Measurements from ENCODE around the gene MYO1E. TPM values are rescaled to one million over a fixed set of nuclear protein-coding genes. Genes with fewer than 3 reads are reported as not detected.

The MYO1E gene
- total and polyA plus RNA-seq, 2 of the 8 experiments (the other 6 are each of a cell fraction or from before 2014, with no cell fraction given) = 19.6 to 142 TPM

DNA sequence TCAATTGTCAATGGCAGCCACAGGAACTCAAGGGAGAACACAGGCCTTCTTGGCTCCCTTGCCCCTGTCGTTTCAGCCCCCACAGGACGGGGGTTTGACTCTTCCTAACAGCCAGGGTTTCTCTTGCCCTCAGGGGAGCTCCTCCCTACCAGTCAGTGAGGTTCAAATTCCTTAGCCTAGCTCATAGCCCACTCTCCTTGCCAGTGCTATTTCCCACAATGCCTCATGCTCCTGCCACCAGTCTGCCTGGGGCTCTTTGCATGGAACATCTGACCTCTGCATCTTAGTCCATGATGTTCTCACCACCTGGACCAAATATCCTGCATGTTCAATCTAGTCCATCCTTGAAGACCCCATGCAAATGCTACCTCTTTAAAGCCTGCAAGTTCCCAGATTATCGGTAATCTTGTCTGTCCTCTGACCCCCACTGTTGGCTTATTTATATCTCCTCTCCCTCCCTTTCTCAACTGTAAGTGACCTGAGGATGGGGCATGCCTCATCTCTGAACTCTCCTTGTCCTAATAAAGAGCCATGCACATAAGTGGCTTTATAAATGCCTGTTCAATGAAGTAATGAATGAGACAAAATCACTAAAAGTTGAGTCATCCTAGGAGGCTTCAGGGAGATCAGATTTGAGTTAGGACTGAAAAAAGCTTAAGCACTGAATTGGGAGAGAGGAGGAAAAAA, 78.0 kb downstream of the MYO1E start (continued):
- no peak for TF ChIP-seq ZNF274 (IDR thresholded peaks at IDR 0.05; ENCODE audit: borderline replicate concordance, extremely low read depth, low read length)
- TF ChIP-seq JUND (IDR thresholded peaks at IDR 0.05; ENCODE audit: low read length) = no peak
- no peak for TF ChIP-seq SIX5 (IDR thresholded peaks at IDR 0.05; ENCODE audit: low read depth, low read length)
- TF ChIP-seq CHD2 (IDR thresholded peaks at IDR 0.05; ENCODE audit: low read length) = no peak
- no peak for TF ChIP-seq PHF8 (conservative IDR thresholded peaks at IDR 0.05; ENCODE audit: low read depth, low read length)
- TF ChIP-seq TBP (IDR thresholded peaks at IDR 0.05; ENCODE audit: low read depth, low read length) = no peak
- no peak for TF ChIP-seq SUZ12 (IDR thresholded peaks at IDR 0.05; ENCODE audit: low read length)
- no peak for TF ChIP-seq TCF12 (IDR thresholded peaks at IDR 0.05; ENCODE audit: low read depth, low read length)
- no peak for TF ChIP-seq CBX8 (IDR thresholded peaks at IDR 0.05; ENCODE audit: borderline replicate concordance, low read depth, low read length)
- no peak for TF ChIP-seq BCL11A (IDR thresholded peaks at IDR 0.05; ENCODE audit: low read depth in 2 of 2, low read length in 2 of 2)
